H1 (cell line): ENCODE data around the gene RGS6. TPM values are rescaled to one million over a fixed set of nuclear protein-coding genes. Genes with fewer than 3 reads are reported as not detected.
A peak's percentile ranks its signal among the peaks of the same experiment; 100 is the strongest.

Source experiments
- CTCF ChIA-PET: fragments of 300-600 bp; sonication (Branson Sonifier 250); formaldehyde crosslinking; loops from one replicate; lab custom pipeline; 2021; ENCODE audit not compliant: partially characterized antibody; lab: Charles Lee
- POLR2A ChIA-PET: fragments of 300-600 bp; sonication (Branson Sonifier 250); formaldehyde crosslinking; loops from one replicate; lab custom pipeline; 2021; ENCODE audit warnings: inconsistent platforms; ENCODE audit not compliant: partially characterized antibody; lab: Charles Lee
- DNase-seq, 2 experiments: peaks; one replicate each; pipeline versions ENCODE4 v3.0.0 to v3.0.0-alpha.2; 2010 to 2022; ENCODE audit warnings: low spot score in 2 of 2, low read depth in 1 of 2, mixed read lengths in 1 of 2
- FAIRE-seq: peaks from 2 replicates; lab custom pipeline; 2011; peaks lifted over from hg19 to GRCh38; lab: Jason Lieb, UNC
- H2AFZ ChIP-seq: 2 replicates; pipeline ENCODE4 v1.8.1; 2012; ENCODE audit warnings: low read length, inconsistent platforms
- H2AK5ac ChIP-seq: 2 replicates; pipeline ENCODE4 v1.6.1; 2013; ENCODE audit warnings: low read depth, low read length
- H2BK120ac ChIP-seq: replicated peaks from 2 replicates; pipeline ENCODE3; 2013; ENCODE audit warnings: low read depth, low read length, inconsistent platforms
- H2BK12ac ChIP-seq: 2 replicates; pipeline ENCODE4 v1.6.1; 2013; ENCODE audit warnings: low read depth, low read length
- H2BK15ac ChIP-seq: 2 replicates; pipeline ENCODE4 v1.6.1; 2013; ENCODE audit warnings: low read length
- H2BK20ac ChIP-seq: 2 replicates; pipeline ENCODE4 v1.6.1; 2013; ENCODE audit warnings: low read length
- H2BK5ac ChIP-seq: 2 replicates; pipeline ENCODE4 v1.6.1; 2013; ENCODE audit warnings: low read depth, low read length
- H3K14ac ChIP-seq: 2 replicates; pipeline ENCODE4 v1.6.1; 2013; ENCODE audit warnings: inconsistent platforms; ENCODE audit not compliant: insufficient read length
- H3K18ac ChIP-seq: 2 replicates; pipeline ENCODE4 v1.6.1; 2013; ENCODE audit warnings: low read length; ENCODE audit errors: extremely low read depth
- H3K23ac ChIP-seq: 2 replicates; pipeline ENCODE4 v1.6.1; 2013; ENCODE audit warnings: inconsistent platforms; ENCODE audit not compliant: insufficient read length
- H3K23me2 ChIP-seq: 2 replicates; pipeline ENCODE4 v1.6.1; 2013; ENCODE audit warnings: low read depth, low read length
- H3K27ac ChIP-seq: 2 replicates; pipeline ENCODE4 v1.6.1; 2011; ENCODE audit warnings: low read depth, low read length, inconsistent platforms
- H3K27me3 ChIP-seq, 4 experiments: replicated peaks in 1 of 4; 1 replicate in 1 of 4; 2 replicates in 3 of 4; pipeline versions ENCODE4 v1.6.1 to v1.8.1; 2011 to 2013; ENCODE audit warnings: low read length in 3 of 4, mild to moderate bottlenecking in 3 of 4, inconsistent platforms in 2 of 4, mixed read lengths in 2 of 4, moderate library complexity in 1 of 4; ENCODE audit not compliant: control insufficient read depth in 3 of 4, insufficient read depth in 3 of 4; ENCODE audit errors: extremely low read depth in 1 of 4
- H3K36me3 ChIP-seq, 4 experiments: 2 replicates each; pipeline versions ENCODE4 v1.6.1 to v1.8.1; 2011 to 2013; ENCODE audit warnings: mild to moderate bottlenecking in 4 of 4, low read length in 3 of 4, moderate library complexity in 2 of 4, control low read depth in 1 of 4, inconsistent platforms in 1 of 4; ENCODE audit not compliant: insufficient read depth in 4 of 4, control insufficient read depth in 2 of 4
- H3K4ac ChIP-seq: replicated peaks from 2 replicates; pipeline ENCODE3; 2013; ENCODE audit warnings: low read length, low read depth, mixed read lengths, inconsistent platforms; ENCODE audit not compliant: insufficient read length
- H3K4me1 ChIP-seq, 4 experiments: replicated peaks in 1 of 4; 1 replicate in 1 of 4; 2 replicates in 3 of 4; pipeline versions ENCODE4 v1.6.1 to v1.8.1; 2011 to 2013; ENCODE audit warnings: low read length in 3 of 4, inconsistent platforms in 2 of 4, mixed read lengths in 1 of 4; ENCODE audit not compliant: insufficient read depth in 4 of 4, control insufficient read depth in 3 of 4
- H3K4me2 ChIP-seq, 2 experiments: 2 replicates each; pipeline versions ENCODE4 v1.6.1 to v1.8.1; 2011 to 2013; ENCODE audit warnings: low read depth in 2 of 2, low read length in 2 of 2, control low read depth in 1 of 2, inconsistent platforms in 1 of 2, mild to moderate bottlenecking in 1 of 2; ENCODE audit not compliant: insufficient read depth in 1 of 2
- H3K4me3 ChIP-seq, 4 experiments: fragments of 200-600, 300-600 bp in 1 of 4; sonication (generic), shearing (Covaris generic), sonication (Bioruptor Twin) in 1 of 4; 2 replicates each; pipeline versions ENCODE4 v1.5.1 to v1.8.1; 2011 to 2016; ENCODE audit warnings: low read length in 4 of 4, low read depth in 3 of 4, control low read depth in 2 of 4, inconsistent platforms in 2 of 4, mild to moderate bottlenecking in 2 of 4, mixed read lengths in 1 of 4, moderate library complexity in 1 of 4; ENCODE audit not compliant: insufficient read depth in 2 of 4; ENCODE audit errors: extremely low read depth in 1 of 4
- H3K56ac ChIP-seq: replicated peaks from 2 replicates; pipeline ENCODE3; 2013; ENCODE audit warnings: low read depth, mild to moderate bottlenecking, mixed read lengths, low read length, inconsistent platforms; ENCODE audit not compliant: insufficient read length
- H3K79me1 ChIP-seq: 2 replicates; pipeline ENCODE4 v1.6.1; 2013; ENCODE audit warnings: low read depth, low read length, control low read depth
- H3K79me2 ChIP-seq, 2 experiments: 2 replicates each; pipeline versions ENCODE4 v1.6.1 to v1.8.1; 2012 to 2013; ENCODE audit warnings: low read length in 2 of 2, mild to moderate bottlenecking in 2 of 2, inconsistent platforms in 1 of 2; ENCODE audit not compliant: insufficient read depth in 2 of 2, control insufficient read depth in 1 of 2
- H3K9ac ChIP-seq, 4 experiments: replicated peaks in 1 of 4; 1 replicate in 1 of 4; 2 replicates in 3 of 4; pipeline versions ENCODE4 v1.6.1 to v1.8.1; 2011 to 2013; ENCODE audit warnings: low read depth in 3 of 4, low read length in 3 of 4, control low read depth in 2 of 4, mild to moderate bottlenecking in 2 of 4, moderate library complexity in 2 of 4, inconsistent platforms in 1 of 4; ENCODE audit errors: extremely low read depth in 1 of 4
- H3K9me3 ChIP-seq, 2 experiments: 2 replicates each; pipeline versions ENCODE4 v1.6.1 to v1.8.1; 2012 to 2013; ENCODE audit warnings: mild to moderate bottlenecking in 2 of 2, moderate library complexity in 2 of 2, control low read depth in 1 of 2, inconsistent platforms in 1 of 2, low read depth in 1 of 2, low read length in 1 of 2, mixed read lengths in 1 of 2; ENCODE audit not compliant: insufficient read depth in 2 of 2
- H4K20me1 ChIP-seq, 2 experiments: replicated peaks in 1 of 2; 2 replicates each; pipeline versions ENCODE3 to v1.8.1; 2011 to 2013; ENCODE audit warnings: inconsistent platforms in 2 of 2, low read length in 2 of 2, mild to moderate bottlenecking in 1 of 2; ENCODE audit not compliant: insufficient read depth in 2 of 2, control insufficient read depth in 1 of 2
- H4K5ac ChIP-seq: 2 replicates; pipeline ENCODE4 v1.6.1; 2013; ENCODE audit warnings: low read length, low read depth, mixed read lengths, inconsistent platforms; ENCODE audit not compliant: insufficient read length
- H4K8ac ChIP-seq: 2 replicates; pipeline ENCODE4 v1.8.0; 2013; ENCODE audit warnings: mild to moderate bottlenecking, moderate library complexity, low read length, inconsistent platforms; ENCODE audit not compliant: insufficient read depth; ENCODE audit errors: extremely low read depth
- H4K91ac ChIP-seq: replicated peaks from 2 replicates; pipeline ENCODE3; 2013; ENCODE audit warnings: low read length, mixed read lengths, inconsistent platforms; ENCODE audit not compliant: insufficient read length
- CTBP2 ChIP-seq: IDR thresholded peaks from 2 replicates; pipeline ENCODE4 v1.7.0; 2011; ENCODE audit warnings: borderline replicate concordance, mild to moderate bottlenecking, moderate library complexity, mixed read lengths, low read length; ENCODE audit not compliant: insufficient read depth, insufficient read length
- RAD21 ChIP-seq, 2 experiments: IDR thresholded peaks in 1 of 2; conservative IDR thresholded peaks in 1 of 2; 2 replicates each; pipeline ENCODE4 v1.6.1; 2011; ENCODE audit warnings: low read depth in 2 of 2, low read length in 2 of 2, improper control_type of control experiment in 1 of 2, inconsistent platforms in 1 of 2, mild to moderate bottlenecking in 1 of 2, moderate library complexity in 1 of 2
- RNF2 ChIP-seq: fragments of 200-900, 300-1000 bp; sonication (generic); IDR thresholded peaks from 2 replicates; pipeline ENCODE4 v1.7.1; 2016; ENCODE audit warnings: borderline replicate concordance, low read depth, mild to moderate bottlenecking, antibody characterized with exemption, low read length; ENCODE audit not compliant: poor library complexity, severe bottlenecking; ENCODE audit errors: missing control alignments
- SIX5 ChIP-seq: IDR thresholded peaks from 2 replicates; pipeline ENCODE4 v1.6.1; 2011; ENCODE audit warnings: mild to moderate bottlenecking, low read depth, low read length
- TAF7 ChIP-seq: optimal IDR thresholded peaks from 2 replicates; pipeline ENCODE3; 2011; ENCODE audit warnings: low read depth, mild to moderate bottlenecking, inconsistent platforms, low read length, moderate library complexity, borderline replicate concordance
- WGBS, 2 experiments: shearing (Covaris generic) in 1 of 2; methylation state at CpG; one replicate each; pipeline versions ENCODE4 v1.1.6 to v1.1.7; 2013 to 2015; ENCODE audit warnings: low lambda C conversion rate in 2 of 2, mixed read lengths in 2 of 2, inconsistent platforms in 1 of 2, low coverage in 1 of 2, missing lambda C conversion rate in 1 of 2; ENCODE audit not compliant: insufficient replicate concordance in 2 of 2, insufficient coverage in 1 of 2, insufficient read length in 1 of 2; ENCODE audit errors: extremely low coverage in 1 of 2, missing lambda C conversion rate in 1 of 2; 5-methylcytosine and 5-hydroxymethylcytosine counted together
- polyA plus RNA-seq, 7 experiments: library from polyadenylated mRNA; depleted of rRNA in 3 of 7; stranded (reverse) in 5 of 7; unstranded in 2 of 7; fragments of >200 nt in 5 of 7; fragments of 200-250 nt in 2 of 7; gene quantifications; 1 replicate in 5 of 7; 2 replicates in 1 of 7; 4 replicates in 1 of 7; pipeline versions ENCODE4 v1.2.1 to v1.2.3, GENCODE V29; 2011 to 2013; ENCODE audit warnings: missing spikeins in 2 of 7, mixed read lengths in 2 of 7
- total RNA-seq: library from RNA; stranded (reverse); fragmentation: NEBNext Ultra II Directional; extraction: Animal tissue kit (Norgen Biotek cat#: 25700); gene quantifications from 2 replicates; pipeline ENCODE4 v1.2.1, GENCODE V29; 2021

The RGS6 gene
- total and polyA plus RNA-seq, 2 of the 8 experiments (the other 6 are each of a cell fraction or from before 2014, with no cell fraction given): 0.26 to 1.1 TPM

GRCh38 chr14:72089625-72090024, 157.4 kb downstream of the RGS6 start:
- CTCF ChIA-PET: interaction anchor here (1.8 kb wide), 1 partner anchor 13 kb away, joined by 9 read pairs; no protein-coding TSS in a partner anchor
- Histone ChIP-seq H3K4me2 (no peak overlapping the region), H2AFZ (0 out of 2 replicates have a peak overlapping the region, but pooled peaks have one; percentile 33), H3K23me2 (no peaks in the 10 kb centered on the region), H3K27ac (no peak overlapping the region), H3K36me3 (no peaks in the 10 kb centered on the region), H2BK5ac (no peak overlapping the region), H2BK120ac (no peak overlapping the region), H3K27me3 (no peaks in the 10 kb centered on the region), H2BK15ac (no peak overlapping the region), H3K79me1 (no peaks in the 10 kb centered on the region), H4K8ac (no peak overlapping the region), H3K23ac (no peak overlapping the region), H3K9me3 (no peaks in the 10 kb centered on the region), H2BK20ac (no peak overlapping the region), H2BK12ac (no peak overlapping the region), H4K91ac (no peak overlapping the region), H3K9ac (no peak overlapping the region), H3K14ac (no peak overlapping the region), H4K5ac (no peak overlapping the region), H3K4me1 (peaks cover 0 to 5% (median 3%) of the 10 kb centered on the region in 4 experiments; a peak in 6 of 7 replicates), H2AK5ac (no peak overlapping the region), H3K56ac (no peak overlapping the region), H4K20me1 (no peaks in the 10 kb centered on the region), H3K18ac (no peak overlapping the region), H3K79me2 (no peaks in the 10 kb centered on the region), H3K4ac (no peak overlapping the region), H3K4me3 (no peak overlapping the region)
- FAIRE-seq (no peak), DNase-seq (no peak)
- WGBS, 2 experiments: 51% methylated on average over 4 of the region's 4 CpGs; no CpG with 5 or more reads in 1 of the 2 experiments
- POLR2A ChIA-PET: interaction anchor here (0.6 kb wide), 1 partner anchor 164 kb away, joined by 3 read pairs; no protein-coding TSS in a partner anchor
- no peak for TF ChIP-seq RNF2
- TF ChIP-seq SIX5: no peak
- no peak for TF ChIP-seq RAD21 (IDR thresholded peaks at IDR 0.05 in 1 of 2, conservative IDR thresholded peaks at IDR 0.05 in 1 of 2; ENCODE audit: low read depth in 2 of 2, low read length in 2 of 2)
- TF ChIP-seq CTBP2: no peak
- TF ChIP-seq TAF7: no peak
